ENCODE measurements around the gene PTK7.

PTK7 gene

DNA sequence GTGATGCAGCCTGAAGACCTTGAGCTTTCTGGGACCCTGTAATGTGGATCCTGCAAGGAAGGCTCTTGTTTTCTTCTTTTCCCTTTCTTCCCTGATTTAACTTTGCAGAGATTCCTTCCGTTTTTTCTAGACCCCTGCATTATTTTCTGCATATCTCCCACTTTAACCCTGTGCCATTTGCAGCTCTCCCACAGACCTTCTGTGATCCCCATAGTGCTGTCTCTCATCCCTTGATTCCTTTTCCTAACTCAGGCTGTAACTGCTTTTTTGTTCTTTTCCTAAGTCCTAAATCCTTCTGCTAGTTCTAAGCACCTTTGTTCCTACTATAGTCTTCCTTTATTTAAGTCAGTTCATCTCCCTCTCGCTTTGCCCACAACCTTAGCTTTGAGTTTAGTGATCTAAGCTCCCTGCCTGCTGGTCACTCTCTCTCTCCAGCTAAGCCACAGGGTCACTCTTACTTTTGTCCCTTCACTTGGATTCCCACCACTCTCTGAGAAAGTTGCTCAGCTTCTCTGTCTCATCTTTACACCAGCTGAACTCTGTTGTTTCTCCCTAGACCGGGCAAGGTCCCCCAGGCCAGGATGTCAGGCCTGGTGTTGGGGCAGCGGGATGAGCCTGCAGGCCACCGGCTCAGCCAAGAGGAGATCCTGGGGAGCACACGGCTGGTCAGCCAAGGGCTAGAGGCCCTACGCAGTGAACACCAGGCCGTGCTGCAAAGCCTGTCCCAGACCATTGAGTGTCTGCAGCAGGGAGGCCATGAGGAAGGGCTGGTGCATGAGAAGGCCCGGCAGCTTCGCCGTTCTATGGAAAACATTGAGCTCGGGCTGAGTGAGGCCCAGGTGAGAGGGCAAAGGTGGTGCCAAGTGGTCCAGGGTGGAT is 15.1 kb upstream of the PTK7 start:
- no peak for TF ChIP-seq SNAI2 (CRISPR knock-in tag; IDR thresholded peaks at IDR 0.05)
- TF ChIP-seq, protein P1, sequence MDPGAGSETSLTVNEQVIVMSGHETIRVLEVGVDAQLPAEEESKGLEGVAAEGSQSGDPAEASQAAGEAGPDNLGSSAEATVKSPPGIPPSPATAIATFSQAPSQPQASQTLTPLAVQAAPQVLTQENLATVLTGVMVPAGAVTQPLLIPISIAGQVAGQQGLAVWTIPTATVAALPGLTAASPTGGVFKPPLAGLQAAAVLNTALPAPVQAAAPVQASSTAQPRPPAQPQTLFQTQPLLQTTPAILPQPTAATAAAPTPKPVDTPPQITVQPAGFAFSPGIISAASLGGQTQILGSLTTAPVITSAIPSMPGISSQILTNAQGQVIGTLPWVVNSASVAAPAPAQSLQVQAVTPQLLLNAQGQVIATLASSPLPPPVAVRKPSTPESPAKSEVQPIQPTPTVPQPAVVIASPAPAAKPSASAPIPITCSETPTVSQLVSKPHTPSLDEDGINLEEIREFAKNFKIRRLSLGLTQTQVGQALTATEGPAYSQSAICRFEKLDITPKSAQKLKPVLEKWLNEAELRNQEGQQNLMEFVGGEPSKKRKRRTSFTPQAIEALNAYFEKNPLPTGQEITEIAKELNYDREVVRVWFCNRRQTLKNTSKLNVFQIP (CRISPR knock-in tag; IDR thresholded peaks at IDR 0.05; ENCODE audit: borderline replicate concordance, low read depth): no peak
- no peak for ATAC-seq

DNA sequence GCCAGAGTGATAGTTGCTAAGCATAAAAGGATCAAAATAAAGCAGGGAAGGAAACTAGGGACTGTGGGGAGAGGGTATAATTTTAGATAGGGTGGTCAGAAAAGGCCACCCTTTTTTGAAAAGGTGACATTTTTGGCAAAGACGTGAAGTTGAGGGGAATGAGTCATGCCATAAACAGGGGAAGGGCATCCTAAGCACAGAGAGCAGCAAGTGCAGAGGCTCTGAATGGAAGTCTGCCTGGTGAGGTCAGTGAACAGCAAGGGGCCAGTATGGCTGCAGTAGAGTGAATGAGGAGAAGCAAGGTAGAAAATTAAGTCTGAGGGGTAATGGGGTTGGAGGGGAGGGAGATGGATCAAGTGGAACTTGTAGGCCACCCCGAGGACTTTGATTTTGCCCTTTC is 14.3 kb upstream of the PTK7 start:
- TF ChIP-seq ZNF565 (CRISPR knock-in tag; conservative IDR thresholded peaks at IDR 0.05; ENCODE audit: low read depth) (no peak), CSDC2 (CRISPR knock-in tag; IDR thresholded peaks at IDR 0.05) (no peak), OSR1 (CRISPR knock-in tag; IDR thresholded peaks at IDR 0.05) (no peak), BACH2 (CRISPR knock-in tag; IDR thresholded peaks at IDR 0.05; ENCODE audit: borderline replicate concordance) (no peak), ARNTL (CRISPR knock-in tag; IDR thresholded peaks at IDR 0.05; ENCODE audit: borderline replicate concordance, low read depth) (no peak)
- TF ChIP-seq, protein P2, sequence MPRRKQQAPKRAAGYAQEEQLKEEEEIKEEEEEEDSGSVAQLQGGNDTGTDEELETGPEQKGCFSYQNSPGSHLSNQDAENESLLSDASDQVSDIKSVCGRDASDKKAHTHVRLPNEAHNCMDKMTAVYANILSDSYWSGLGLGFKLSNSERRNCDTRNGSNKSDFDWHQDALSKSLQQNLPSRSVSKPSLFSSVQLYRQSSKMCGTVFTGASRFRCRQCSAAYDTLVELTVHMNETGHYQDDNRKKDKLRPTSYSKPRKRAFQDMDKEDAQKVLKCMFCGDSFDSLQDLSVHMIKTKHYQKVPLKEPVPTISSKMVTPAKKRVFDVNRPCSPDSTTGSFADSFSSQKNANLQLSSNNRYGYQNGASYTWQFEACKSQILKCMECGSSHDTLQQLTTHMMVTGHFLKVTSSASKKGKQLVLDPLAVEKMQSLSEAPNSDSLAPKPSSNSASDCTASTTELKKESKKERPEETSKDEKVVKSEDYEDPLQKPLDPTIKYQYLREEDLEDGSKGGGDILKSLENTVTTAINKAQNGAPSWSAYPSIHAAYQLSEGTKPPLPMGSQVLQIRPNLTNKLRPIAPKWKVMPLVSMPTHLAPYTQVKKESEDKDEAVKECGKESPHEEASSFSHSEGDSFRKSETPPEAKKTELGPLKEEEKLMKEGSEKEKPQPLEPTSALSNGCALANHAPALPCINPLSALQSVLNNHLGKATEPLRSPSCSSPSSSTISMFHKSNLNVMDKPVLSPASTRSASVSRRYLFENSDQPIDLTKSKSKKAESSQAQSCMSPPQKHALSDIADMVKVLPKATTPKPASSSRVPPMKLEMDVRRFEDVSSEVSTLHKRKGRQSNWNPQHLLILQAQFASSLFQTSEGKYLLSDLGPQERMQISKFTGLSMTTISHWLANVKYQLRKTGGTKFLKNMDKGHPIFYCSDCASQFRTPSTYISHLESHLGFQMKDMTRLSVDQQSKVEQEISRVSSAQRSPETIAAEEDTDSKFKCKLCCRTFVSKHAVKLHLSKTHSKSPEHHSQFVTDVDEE (CRISPR knock-in tag; IDR thresholded peaks at IDR 0.05): no peak
- TF ChIP-seq, protein P1 (CRISPR knock-in tag; IDR thresholded peaks at IDR 0.05; ENCODE audit: borderline replicate concordance, low read depth): no peak
- ATAC-seq: no peak

DNA sequence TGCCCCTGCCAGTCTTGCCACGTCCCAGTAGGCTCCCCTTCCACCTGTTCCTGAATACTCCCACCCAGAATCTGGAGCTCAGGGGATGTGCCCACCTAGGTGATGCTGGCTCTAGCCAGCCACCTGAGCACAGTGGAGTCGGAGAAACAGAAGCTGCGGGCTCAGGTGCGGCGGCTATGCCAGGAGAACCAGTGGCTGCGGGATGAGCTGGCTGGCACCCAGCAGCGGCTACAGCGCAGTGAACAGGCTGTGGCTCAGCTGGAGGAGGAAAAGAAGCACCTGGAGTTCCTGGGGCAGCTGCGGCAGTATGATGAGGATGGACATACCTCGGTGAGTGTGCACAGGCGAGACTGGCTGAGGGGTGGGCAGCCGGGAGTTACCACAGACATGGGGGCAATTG is 13.3 kb upstream of the PTK7 start:
- TF ChIP-seq, protein P3, sequence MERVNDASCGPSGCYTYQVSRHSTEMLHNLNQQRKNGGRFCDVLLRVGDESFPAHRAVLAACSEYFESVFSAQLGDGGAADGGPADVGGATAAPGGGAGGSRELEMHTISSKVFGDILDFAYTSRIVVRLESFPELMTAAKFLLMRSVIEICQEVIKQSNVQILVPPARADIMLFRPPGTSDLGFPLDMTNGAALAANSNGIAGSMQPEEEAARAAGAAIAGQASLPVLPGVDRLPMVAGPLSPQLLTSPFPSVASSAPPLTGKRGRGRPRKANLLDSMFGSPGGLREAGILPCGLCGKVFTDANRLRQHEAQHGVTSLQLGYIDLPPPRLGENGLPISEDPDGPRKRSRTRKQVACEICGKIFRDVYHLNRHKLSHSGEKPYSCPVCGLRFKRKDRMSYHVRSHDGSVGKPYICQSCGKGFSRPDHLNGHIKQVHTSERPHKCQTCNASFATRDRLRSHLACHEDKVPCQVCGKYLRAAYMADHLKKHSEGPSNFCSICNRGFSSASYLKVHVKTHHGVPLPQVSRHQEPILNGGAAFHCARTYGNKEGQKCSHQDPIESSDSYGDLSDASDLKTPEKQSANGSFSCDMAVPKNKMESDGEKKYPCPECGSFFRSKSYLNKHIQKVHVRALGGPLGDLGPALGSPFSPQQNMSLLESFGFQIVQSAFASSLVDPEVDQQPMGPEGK (CRISPR knock-in tag; IDR thresholded peaks at IDR 0.05; ENCODE audit: borderline replicate concordance): no peak
- TF ChIP-seq, protein P4, sequence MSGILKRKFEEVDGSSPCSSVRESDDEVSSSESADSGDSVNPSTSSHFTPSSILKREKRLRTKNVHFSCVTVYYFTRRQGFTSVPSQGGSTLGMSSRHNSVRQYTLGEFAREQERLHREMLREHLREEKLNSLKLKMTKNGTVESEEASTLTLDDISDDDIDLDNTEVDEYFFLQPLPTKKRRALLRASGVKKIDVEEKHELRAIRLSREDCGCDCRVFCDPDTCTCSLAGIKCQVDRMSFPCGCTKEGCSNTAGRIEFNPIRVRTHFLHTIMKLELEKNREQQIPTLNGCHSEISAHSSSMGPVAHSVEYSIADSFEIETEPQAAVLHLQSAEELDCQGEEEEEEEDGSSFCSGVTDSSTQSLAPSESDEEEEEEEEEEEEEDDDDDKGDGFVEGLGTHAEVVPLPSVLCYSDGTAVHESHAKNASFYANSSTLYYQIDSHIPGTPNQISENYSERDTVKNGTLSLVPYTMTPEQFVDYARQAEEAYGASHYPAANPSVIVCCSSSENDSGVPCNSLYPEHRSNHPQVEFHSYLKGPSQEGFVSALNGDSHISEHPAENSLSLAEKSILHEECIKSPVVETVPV (CRISPR knock-in tag; IDR thresholded peaks at IDR 0.05): no peak
- TF ChIP-seq RARB (CRISPR knock-in tag; IDR thresholded peaks at IDR 0.05) (no peak), GLIS3 (CRISPR knock-in tag; IDR thresholded peaks at IDR 0.05) (no peak), ARNTL (CRISPR knock-in tag; IDR thresholded peaks at IDR 0.05; ENCODE audit: borderline replicate concordance, low read depth) (no peak), TCF4 (CRISPR knock-in tag; IDR thresholded peaks at IDR 0.05; ENCODE audit: borderline replicate concordance) (no peak), ZNF70 (CRISPR knock-in tag; IDR thresholded peaks at IDR 0.05) (no peak), ESRRG (CRISPR knock-in tag; IDR thresholded peaks at IDR 0.05) (no peak), CSDC2 (CRISPR knock-in tag; IDR thresholded peaks at IDR 0.05) (no peak), ZNF565 (CRISPR knock-in tag; conservative IDR thresholded peaks at IDR 0.05; ENCODE audit: low read depth) (no peak)
- TF ChIP-seq, protein P5, sequence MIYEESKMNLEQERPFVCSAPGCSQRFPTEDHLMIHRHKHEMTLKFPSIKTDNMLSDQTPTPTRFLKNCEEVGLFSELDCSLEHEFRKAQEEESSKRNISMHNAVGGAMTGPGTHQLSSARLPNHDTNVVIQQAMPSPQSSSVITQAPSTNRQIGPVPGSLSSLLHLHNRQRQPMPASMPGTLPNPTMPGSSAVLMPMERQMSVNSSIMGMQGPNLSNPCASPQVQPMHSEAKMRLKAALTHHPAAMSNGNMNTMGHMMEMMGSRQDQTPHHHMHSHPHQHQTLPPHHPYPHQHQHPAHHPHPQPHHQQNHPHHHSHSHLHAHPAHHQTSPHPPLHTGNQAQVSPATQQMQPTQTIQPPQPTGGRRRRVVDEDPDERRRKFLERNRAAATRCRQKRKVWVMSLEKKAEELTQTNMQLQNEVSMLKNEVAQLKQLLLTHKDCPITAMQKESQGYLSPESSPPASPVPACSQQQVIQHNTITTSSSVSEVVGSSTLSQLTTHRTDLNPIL (CRISPR knock-in tag; IDR thresholded peaks at IDR 0.05; ENCODE audit: low read depth): no peak
- no peak for ATAC-seq

All from SK-N-SH treated with all-trans-retinoic acid at 6 μM for 48 hours (cell line).